ENCODE measurements around the gene SIDT1.

DNA sequence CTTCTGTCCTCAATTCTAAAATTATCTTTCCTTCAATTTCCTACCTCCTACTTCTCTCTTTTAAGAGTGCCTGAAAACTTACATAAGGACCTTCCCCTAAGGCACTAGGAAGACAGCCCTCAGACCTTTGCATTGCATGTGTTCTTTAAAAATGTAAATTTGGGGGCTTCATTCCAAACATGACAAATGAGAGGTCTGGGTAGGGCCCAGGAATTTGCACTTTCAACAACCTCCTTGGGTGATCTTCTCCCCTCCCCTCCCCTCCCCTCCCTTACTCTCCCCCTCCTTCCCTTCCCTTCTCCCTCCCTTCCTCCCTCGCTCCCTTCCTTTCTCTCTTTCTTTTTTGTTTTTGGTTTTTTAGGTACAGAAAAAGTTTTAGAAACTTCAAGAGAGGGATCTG, 145.4 kb downstream of the SIDT1 start:
- TF ChIP-seq, protein P1, sequence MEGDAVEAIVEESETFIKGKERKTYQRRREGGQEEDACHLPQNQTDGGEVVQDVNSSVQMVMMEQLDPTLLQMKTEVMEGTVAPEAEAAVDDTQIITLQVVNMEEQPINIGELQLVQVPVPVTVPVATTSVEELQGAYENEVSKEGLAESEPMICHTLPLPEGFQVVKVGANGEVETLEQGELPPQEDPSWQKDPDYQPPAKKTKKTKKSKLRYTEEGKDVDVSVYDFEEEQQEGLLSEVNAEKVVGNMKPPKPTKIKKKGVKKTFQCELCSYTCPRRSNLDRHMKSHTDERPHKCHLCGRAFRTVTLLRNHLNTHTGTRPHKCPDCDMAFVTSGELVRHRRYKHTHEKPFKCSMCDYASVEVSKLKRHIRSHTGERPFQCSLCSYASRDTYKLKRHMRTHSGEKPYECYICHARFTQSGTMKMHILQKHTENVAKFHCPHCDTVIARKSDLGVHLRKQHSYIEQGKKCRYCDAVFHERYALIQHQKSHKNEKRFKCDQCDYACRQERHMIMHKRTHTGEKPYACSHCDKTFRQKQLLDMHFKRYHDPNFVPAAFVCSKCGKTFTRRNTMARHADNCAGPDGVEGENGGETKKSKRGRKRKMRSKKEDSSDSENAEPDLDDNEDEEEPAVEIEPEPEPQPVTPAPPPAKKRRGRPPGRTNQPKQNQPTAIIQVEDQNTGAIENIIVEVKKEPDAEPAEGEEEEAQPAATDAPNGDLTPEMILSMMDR (IDR thresholded peaks at IDR 0.05; ENCODE audit: insufficient read depth, low read length, poor library complexity, severe bottlenecking): no peak
- no peak for TF ChIP-seq EZH2phosphoT487 (conservative IDR thresholded peaks at IDR 0.05; ENCODE audit: low read length)

Data from SU-DHL-6 (cell line).